MM.1S (cell line): Measurements from ENCODE around the gene ACSS3.

Source experiments
- EZH2 ChIP-seq: fragments of 300-600 bp; sonication (generic); optimal IDR thresholded peaks from 2 replicates; pipeline ENCODE3; 2017; ENCODE audit warnings: low read depth, mild to moderate bottlenecking, antibody characterized with exemption, low read length, mixed read lengths
- EZH2phosphoT487 ChIP-seq: fragments of 300-600 bp; sonication (generic); IDR thresholded peaks from 2 replicates; pipeline ENCODE4 v1.6.1; 2018; ENCODE audit warnings: antibody characterized with exemption, low read length
- TF ChIP-seq, protein P1 (sequence below): fragments of 300-600 bp; sonication (generic); IDR thresholded peaks from 2 replicates; pipeline ENCODE4 v1.5.1; 2016; ENCODE audit warnings: antibody characterized with exemption, low read length, mixed read lengths

DNA sequence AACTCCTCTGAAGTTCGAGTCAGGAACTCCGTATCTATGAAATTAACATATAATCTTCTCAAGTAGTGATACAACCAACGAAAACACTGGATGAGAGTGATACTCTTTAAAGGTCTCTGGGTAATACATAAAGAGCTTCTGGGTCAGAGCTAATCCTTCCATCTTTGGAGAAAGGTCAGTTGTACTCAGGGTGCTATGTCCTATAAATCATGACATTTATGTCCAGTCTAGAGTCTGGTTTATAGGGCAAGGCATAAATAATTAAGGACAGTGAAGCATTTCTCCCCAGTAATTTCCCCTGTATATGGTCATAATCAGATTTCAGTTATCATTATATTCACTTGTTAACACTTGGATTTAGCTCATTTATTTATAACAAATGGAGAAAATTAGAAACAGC, 90.6 kb downstream of the ACSS3 start:
- TF ChIP-seq, protein P1, sequence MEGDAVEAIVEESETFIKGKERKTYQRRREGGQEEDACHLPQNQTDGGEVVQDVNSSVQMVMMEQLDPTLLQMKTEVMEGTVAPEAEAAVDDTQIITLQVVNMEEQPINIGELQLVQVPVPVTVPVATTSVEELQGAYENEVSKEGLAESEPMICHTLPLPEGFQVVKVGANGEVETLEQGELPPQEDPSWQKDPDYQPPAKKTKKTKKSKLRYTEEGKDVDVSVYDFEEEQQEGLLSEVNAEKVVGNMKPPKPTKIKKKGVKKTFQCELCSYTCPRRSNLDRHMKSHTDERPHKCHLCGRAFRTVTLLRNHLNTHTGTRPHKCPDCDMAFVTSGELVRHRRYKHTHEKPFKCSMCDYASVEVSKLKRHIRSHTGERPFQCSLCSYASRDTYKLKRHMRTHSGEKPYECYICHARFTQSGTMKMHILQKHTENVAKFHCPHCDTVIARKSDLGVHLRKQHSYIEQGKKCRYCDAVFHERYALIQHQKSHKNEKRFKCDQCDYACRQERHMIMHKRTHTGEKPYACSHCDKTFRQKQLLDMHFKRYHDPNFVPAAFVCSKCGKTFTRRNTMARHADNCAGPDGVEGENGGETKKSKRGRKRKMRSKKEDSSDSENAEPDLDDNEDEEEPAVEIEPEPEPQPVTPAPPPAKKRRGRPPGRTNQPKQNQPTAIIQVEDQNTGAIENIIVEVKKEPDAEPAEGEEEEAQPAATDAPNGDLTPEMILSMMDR = no peak
- no peak for TF ChIP-seq EZH2
- TF ChIP-seq EZH2phosphoT487 = no peak
